Stromal cell of bone marrow (primary cell): ENCODE data around the gene TM4SF4.
A peak's percentile ranks its signal among the peaks of the same experiment; 100 is the strongest.

ENCODE experiments used
- DNase-seq: peaks from one replicate; pipeline ENCODE4 v3.0.0-alpha.2; 2012; ENCODE audit warnings: low read depth

TM4SF4 gene

DNA sequence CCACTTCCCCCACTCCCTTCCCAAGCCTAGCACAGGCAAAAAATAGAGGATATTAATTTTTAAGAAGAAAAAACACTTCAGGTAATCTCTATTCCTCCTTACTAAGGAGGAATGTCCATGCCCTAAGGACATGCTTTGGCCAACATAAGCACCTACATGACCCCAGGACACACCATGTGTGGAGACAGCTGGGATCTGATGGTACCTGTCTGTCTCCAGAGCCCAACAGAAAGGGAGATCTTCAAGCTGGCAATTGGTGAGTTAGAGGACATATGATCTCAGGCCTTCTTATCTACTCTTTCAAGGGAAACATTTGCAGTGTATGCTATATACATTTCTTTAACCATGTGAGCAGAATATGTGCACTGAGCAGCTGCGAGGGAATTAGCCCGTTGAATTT lies 7.0 kb downstream of the TM4SF4 start:
- DNase-seq, result no peak

GRCh38 chr3:149486726-149487125 lies 12.2 kb downstream of the TM4SF4 start:
- no peak for DNase-seq

GRCh38 chr3:149487598-149488197 lies 13.2 kb downstream of the TM4SF4 start:
- DNase-seq, result no peak

GRCh38 chr3:149489060-149489690 lies 14.7 kb downstream of the TM4SF4 start:
- no peak for DNase-seq

DNA sequence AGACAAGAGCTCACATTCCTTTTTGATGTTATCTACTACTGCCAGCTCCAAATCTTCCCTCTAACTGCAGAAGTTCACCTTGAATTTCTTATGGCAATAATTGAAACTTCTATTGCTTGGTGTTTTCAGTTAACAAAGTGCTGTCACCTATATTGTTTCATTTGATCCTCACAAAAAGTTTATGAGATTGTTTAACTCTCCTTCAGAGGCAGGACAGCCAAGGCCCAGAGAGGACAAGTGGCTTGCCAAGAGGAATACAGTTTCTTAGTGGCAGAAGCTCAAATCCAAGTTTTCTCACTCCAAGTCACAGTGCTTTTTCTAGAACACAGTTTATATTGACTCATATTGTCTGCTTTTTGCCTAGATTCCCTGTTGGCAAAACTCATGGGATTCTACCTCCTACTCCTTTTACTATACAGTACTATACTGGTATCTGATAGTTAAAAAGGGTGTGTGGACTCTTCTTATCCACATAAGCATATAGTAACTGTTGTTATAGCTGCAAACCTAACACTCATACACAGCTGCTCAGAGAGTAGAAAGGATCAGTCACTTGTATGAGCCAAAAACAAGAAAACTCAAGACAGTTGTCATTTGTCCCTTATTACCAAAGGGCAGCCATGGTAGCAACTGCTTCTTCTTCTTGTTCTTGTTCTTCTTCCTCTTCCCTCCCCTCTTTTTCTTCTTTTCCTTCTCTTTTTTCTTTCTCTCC lies 15.9 kb downstream of the TM4SF4 start:
- DNase-seq, result no peak

- DNase-seq, result no peak
Measured at GRCh38 chr3:149493315-149494021, 19.0 kb downstream of the TM4SF4 start.

GRCh38 chr3:149494022-149494758 lies 19.7 kb downstream of the TM4SF4 start:
- peak; percentile 65 for DNase-seq

- DNase-seq, result peak; percentile 23
Measured at GRCh38 chr3:149494759-149495580, 20.5 kb downstream of the TM4SF4 start.

- DNase-seq, result no peak
Measured at GRCh38 chr3:149495581-149496125, 21.2 kb downstream of the TM4SF4 start.

DNA sequence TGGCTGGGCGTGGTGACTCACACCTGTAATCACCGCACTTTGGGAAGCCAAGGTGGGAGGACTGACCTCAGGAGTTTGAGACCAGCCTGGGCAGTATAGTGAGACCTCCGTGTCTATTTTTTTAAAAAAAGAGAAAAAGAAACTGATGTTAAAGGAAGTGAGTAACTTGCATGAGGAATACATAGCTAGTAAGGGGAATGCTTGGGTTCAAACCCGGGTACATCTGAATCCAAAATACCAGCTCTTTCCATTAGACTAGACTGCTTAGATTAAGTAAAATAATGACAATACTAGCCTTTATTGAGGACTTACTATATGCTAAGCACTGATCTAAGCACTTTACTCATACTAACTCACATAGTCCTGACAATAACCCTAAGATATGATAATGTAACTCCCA lies 22.4 kb downstream of the TM4SF4 start:
- no peak for DNase-seq

DNA sequence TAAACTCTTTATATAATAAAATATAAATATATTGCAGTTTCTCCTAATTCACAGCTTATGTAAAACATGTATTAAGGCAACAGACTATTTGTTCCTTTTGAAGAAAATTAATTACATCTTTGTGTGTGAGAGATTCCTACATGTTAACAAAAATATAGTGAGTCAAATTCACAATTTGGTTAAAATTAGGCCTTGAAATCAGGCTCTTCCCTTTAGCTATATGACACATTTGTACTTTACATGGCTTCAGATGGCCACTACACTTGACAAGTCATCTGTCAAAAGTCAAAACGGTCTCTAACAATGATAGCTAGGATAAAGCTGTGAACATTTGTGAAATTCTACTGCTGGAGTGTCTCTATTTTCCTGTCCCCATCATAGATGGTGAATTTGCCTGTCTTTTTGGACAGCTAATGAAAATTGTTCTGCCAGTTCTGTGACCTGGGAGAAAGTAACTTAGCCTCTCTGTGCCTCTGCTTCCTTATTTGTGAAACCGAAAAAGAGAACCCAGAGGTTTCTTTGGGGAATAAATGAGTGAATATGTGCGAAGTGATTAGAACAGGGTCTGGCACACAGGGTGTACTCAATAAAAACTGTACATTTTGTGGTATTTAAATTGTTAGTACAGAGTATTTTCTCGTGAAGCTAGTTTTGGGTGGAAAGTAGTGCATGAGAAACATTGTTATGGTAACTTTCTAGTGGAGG lies 23.6 kb downstream of the TM4SF4 start:
- DNase-seq, result no peak

GRCh38 chr3:149501524-149501923 lies 27.0 kb downstream of the TM4SF4 start:
- peak; percentile 93 for DNase-seq

- no peak for DNase-seq
Measured at GRCh38 chr3:149502438-149502837, 27.9 kb downstream of the TM4SF4 start.

- peak; percentile 36 for DNase-seq
Measured at GRCh38 chr3:149506540-149506939, 32.0 kb downstream of the TM4SF4 start.

DNA sequence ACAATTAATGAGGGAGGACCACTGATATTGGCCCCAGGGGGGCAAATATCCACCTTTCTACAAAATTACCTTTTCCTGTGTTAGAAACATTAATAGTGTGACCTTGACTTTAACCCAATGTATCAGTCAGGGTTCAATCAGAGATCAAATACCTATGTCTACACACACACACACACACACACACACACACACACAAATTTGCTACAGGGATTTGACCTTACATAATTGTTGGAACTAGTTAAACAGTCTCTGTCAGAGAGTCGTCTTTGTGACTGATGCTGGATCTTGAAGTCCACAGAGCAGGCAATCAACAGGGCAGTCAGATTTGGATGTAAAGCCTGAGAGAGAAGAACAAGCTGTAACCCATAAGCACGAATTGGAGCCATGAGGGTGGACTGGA lies 32.5 kb downstream of the TM4SF4 start:
- no peak for DNase-seq

DNA sequence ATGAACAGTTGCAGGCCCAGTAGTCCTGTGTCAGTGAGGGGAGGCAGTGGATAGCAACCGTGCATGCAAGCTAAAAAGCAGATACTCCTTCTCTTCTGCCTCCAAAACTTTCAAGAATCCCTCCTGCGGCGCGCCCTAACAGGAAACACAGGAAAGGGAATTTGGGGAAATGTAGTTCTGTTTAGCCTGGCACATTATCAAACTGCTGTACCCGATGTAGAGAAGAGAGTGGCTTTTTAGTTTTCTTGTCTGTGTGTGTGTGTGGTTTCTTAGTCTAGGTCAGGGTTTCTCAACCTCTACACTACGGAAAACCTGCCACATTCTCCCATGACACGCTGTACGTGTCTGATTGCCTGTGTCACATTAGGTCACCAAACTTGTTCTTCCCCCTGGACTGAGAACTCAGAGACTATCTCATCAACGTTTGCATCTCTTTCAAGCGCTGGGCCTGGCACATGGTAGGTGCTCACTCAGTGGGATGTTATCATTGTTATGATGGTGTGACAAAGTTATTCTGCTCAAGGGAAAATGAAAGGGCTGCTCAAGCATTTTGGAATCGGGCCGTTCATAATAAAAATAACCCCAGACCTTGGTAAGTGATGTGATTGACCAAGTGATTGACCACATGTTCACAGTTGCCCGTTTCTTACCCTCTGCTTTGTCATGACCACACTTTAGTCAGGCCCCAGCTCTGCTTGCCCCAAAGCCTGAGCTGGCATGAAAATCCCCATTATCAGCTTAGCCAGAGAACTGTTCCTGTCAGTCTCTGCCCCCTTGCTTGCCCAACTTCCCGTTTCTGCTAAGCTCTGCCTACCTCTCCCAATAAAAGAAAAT lies 33.2 kb downstream of the TM4SF4 start:
- peak; percentile 86 for DNase-seq

DNA sequence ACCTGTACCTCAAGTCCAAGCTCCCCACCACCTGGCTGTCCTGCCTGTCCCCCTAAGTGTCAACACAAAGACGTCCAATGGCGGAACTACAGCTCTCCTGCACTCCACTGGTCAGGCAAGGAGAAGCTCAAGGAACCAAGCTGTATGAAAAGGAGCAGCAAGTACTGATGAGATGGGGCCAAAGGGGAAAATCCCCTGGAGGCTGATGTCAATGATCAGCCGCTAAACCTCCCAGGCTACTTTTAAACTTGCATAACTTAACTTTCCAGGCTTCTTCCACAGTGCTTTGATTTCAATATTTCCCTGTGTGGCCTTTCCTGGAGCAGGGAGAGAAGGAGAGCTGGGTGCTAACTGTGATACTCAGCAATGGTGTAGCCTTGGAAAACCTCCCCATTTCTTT lies 35.0 kb downstream of the TM4SF4 start:
- DNase-seq, result no peak

DNA sequence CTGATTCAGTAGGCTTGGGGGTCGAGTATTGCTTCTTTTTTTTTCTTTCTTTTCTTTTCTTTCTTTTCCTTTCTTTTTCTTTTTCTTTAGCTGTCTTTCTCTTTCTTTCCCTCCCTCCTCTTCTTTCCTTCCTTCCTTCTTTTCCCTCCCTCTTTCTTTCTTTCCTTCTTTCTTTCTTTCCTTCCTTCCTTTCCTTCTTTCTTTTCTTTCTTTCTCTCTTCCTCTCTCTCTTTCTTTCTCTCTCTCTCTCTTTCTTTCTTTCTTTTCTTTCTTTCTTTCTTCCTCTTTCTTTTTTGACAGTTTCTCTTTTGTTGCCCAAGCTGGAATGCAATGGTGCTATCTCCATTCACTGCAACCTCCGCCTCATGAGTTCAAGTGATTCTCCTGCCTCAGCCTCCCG lies 36.0 kb downstream of the TM4SF4 start:
- no peak for DNase-seq

- DNase-seq, result no peak
Measured at GRCh38 chr3:149511040-149511626, 36.6 kb downstream of the TM4SF4 start.
